Measurements from ENCODE around the gene ZIC4.

The ZIC4 gene

DNA sequence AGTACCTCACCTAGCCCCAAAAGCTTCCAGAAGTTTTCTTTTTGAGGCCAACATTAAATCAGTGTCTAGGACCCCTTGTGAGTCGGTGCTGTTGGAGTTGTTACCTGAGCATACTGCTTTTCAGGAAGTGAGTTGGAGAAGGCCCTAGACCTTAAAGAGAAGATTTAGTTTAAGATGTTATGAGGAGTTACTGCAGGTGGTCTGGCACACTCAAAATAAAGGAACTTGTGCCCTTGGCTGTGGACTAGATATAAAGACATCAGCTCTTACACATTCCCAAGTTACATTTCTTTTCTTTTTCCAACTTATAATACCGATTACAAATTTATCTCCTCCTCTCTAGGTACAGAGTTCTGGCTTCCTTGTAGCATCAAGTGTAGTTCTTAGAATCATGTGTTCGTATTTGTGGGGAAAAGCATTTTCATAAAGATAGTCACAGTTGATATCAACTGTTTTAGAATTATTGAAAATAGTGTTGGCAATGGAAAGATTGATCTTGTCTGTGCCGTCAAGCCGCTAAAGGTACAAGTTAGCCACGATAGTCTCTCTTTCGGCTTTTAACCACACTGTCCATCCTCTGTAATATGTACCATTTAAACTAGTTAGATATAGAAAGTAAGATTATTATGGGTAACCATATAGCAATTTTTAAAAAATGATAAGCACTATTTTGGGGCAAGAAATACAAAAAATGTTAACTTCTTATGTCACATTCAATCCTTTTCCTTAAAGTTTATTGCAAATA lies 11.4 kb upstream of the ZIC4 start:
- DNase-seq = no peak

DNA sequence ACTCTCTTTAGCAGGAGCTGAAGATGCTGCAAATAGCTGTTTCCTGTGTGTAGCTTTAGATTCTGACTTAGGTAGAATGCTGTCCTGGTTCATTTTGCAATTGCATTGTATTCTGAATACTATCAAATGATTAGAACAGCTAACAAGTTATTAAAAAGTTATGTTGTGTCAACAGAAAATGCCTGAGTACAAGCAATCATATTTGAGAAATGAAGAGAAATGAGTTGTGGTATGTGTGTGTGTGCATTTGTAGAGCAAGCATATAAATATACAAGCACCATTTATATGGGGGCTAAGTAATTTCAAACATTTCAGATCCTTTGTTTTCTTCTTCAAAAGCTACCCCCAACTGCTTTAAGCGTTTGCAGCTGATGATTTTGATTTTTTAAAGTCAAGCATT lies 10.6 kb upstream of the ZIC4 start:
- no peak for DNase-seq

DNA sequence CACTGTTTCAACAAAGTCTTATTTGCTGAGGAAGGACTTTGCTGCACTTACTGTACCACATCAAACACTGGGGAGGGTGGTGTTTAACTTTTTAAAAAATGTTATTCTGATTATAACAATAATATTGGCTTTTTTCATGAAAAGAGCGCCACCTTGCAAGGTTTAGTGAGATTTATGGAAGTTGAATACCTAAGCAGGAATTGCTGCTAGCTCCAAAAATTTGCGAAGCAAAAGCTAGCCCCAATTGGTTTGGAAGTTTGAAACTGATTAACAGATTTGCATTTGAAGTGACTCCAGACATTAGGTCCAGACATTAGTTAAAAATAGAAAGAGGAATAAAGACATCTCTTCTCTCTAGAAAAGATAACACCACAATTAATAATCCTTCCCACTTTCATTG lies 9.5 kb upstream of the ZIC4 start:
- DNase-seq = no peak

DNA sequence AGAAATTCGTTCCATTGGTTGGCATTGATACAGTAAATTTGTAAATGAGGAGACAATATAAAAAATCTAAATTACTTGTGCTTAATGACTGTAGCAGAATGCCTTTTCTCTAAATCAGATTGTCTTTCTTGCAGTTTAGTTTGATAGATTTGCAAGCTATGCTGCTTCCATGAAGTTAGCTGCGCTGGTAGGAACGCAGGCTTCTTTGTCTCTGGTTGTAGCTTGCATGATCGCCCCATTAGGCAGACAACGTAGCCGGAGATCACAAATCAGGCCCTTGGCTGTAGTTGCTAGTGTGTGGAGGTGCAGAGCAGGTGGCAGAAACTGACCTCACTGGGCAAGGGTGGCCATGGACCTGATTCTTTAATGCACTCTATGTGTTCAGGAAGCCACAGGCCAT lies 8.9 kb upstream of the ZIC4 start:
- DNase-seq = no peak

DNA sequence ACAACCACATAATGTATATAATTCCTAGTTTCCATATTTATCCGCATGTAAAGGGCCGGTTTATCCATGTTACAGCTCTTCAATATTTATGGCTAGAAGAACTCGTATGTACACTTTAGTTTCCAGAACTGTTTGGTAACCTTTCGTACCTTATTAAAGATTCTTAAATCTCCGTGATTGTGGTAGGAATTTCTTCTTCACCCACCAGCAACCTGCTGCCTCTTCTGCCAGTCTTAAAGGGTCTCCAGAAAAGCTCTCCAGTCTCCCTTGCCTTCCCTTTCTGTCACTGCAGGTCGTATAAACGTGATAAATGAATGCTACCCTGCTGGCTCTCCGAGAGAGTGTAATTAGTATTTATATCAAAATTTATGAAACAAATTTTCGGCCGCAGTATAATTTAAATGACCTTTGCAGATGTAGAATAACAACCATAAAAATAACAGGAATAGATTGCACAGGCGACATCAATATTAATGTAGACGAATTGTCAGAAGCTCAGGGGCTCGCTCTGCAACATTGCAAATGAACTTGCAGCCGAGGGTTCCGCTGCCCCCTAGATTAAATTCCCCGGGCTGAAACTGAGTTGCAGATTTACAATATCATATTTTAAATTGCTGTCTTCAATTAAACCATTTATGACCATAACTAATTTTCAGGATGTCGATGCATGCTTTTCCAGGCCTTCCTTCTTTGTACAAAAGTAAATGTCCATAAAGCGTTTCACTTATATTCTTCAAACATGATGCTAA lies 8.2 kb upstream of the ZIC4 start:
- no peak for DNase-seq

DNA sequence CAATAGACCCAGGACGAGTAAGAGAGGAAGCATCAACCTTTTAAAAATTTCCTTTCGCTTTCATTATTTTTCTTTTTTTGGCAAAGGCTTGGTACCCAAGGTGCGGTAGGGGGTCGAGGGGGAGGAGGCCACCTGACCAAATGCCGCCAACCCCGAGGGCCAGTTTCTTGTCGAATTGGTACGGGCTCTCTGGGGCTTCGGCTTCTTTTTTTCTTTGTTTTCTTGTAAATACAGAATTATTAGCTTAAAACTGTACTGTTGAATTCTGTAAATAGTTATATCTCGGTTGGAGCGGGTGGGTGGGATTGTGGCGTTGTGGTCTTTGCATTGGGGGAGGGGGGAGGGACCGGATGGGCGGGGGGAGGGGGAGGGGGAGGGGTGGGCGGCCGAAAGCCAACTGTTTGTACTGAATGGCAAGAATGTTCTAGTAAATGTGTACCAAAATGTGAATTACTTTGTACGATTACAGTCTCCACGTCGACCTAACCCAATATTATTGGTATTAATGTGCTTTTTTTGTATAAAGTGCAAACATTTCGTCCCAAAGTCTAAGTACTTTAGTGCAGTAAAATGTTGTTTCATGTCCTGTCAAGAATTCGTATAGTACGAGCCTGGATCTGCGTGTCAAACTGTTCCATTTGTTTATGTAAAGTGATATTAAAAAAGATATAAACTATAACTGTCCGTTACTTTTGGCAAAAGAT lies 7.5 kb upstream of the ZIC4 start:
- no peak for DNase-seq

DNA sequence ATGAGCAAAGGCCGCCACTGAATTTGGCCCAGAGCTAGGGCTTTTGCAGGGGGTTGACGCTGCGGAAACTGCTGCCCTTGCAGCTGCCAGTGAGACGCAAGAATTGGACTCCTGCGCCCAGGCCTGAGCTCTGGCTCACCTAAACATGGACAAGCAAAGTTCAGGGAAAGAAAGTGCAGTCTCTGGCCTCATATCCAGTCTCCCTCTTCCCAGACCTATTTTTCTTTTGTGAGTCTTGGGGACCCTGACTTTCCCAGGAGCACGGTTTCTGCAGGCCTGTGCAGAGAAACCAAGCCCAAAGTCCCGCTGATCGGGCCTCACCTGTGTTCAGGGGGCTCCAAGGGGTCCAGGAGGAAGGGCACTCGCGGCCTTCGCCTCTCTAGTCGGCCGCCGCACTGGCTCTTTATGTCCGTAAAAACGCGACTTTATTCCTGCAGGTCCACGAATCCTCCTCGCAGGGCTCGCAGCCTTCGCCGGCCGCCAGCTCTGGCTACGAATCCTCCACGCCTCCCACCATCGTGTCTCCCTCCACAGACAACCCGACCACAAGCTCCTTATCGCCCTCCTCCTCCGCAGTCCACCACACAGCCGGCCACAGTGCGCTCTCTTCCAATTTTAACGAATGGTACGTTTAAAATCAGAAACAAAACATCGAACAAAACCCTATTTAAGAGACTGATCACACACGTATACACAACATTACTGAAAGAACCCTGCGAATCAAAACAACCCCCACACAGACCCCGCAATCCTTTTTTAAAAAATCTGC lies 6.8 kb upstream of the ZIC4 start:
- no peak for DNase-seq

DNA sequence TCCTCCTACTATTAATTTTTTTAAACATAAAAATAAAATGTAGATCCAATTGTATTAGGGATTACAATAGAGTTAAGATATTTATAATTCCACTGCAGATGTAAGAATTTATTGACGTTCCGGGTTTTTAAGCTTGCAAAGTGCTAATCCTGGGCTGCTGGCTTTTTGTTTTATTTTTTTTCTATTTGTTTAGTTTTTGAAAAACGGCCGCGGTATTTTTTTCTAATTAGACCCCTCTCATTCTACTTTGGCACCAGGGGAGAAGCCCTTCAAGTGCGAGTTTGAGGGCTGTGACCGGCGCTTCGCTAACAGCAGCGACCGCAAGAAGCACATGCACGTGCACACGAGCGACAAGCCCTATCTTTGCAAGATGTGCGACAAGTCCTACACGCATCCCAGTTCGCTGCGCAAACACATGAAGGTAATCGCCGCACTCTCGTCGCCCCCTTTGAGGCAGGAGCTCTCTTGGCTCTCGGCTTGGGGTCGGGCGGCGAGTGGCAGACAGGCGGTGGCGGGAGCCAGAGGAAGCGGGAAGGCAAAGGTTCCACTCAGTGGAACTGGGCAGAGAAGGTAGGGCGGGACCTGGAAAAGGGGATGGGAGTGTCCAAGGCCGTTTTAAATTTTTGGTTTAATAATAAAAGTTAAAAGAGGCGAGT lies 6.0 kb upstream of the ZIC4 start:
- DNase-seq = no peak

DNA sequence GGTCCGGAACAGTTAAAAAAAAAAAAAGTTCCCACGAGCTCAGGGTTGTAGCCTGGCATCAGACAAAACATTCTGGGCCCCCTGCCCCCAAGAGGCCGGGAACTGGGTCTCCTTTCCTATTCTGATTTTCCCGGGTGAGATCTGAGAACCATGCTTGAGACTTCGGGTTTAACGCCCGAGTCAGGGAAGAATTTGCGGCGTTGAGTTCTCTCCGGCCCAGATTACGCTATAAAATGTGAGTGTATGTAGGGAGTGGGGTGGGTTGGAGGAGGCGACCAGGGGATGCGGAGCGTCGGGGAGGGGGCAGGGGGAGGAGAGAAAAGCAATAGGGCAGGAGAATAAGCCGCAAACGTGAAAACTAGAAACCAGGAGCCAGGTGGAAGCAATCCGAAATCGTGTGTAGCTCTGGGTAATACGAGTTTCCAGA lies 5.5 kb upstream of the ZIC4 start:
- DNase-seq = no peak

DNA sequence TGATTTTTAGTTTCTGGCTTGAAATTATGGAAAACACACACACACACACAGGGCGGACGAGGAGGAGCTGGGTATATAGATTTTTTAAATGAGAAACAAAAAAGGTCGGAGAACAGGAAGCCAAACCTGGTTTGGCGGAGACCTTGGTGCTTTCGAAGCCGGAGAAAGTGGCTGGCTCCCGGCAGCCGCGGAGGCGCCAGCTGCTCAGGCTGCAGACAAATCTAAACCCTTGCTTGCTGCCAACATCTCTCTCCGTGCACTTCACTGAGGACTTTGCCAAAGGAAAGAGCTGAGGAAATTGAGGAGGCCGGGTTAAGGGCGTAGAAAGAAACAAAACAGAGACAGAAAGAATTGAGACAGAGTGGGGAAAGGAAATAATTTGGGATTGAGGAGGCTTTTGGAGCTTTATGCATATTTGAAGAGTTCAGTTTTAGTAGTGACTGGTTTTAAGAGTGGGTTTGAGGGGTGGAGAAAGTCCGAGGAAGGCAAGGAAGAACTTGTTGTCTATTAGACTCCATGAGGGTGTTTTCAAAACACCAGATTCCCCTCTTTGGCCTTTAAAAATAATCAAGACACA lies 5.0 kb upstream of the ZIC4 start:
- no peak for DNase-seq

DNA sequence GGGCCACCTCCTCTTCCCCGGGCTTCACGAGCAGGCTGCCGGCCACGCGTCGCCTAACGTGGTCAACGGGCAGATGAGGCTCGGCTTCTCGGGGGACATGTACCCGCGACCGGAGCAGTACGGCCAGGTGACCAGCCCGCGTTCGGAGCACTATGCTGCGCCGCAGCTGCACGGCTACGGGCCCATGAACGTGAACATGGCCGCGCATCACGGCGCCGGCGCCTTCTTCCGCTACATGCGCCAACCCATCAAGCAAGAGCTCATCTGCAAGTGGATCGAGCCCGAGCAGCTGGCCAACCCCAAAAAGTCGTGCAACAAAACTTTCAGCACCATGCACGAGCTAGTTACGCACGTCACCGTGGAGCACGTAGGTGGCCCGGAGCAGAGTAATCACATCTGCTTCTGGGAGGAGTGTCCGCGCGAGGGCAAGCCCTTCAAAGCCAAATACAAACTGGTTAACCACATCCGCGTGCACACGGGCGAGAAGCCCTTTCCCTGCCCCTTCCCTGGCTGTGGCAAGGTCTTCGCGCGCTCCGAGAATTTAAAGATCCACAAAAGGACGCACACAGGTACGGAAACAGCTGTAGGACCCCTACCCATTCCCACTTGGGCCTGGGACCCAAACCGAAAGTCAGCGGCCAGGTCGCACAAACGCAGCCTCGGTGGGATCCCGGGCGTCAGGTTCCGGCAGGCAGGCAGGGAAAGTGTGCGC lies 4.3 kb upstream of the ZIC4 start:
- DNase-seq = no peak

DNA sequence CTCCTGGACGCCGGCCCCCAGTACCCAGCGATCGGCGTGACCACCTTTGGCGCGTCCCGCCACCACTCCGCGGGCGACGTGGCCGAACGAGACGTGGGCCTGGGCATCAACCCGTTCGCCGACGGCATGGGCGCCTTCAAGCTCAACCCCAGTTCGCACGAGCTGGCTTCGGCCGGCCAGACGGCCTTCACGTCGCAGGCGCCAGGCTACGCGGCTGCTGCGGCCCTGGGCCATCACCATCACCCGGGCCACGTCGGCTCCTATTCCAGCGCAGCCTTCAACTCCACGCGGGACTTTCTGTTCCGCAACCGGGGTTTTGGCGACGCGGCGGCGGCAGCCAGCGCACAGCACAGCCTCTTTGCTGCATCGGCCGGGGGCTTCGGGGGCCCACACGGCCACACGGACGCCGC lies 3.8 kb upstream of the ZIC4 start:
- no peak for DNase-seq

DNA sequence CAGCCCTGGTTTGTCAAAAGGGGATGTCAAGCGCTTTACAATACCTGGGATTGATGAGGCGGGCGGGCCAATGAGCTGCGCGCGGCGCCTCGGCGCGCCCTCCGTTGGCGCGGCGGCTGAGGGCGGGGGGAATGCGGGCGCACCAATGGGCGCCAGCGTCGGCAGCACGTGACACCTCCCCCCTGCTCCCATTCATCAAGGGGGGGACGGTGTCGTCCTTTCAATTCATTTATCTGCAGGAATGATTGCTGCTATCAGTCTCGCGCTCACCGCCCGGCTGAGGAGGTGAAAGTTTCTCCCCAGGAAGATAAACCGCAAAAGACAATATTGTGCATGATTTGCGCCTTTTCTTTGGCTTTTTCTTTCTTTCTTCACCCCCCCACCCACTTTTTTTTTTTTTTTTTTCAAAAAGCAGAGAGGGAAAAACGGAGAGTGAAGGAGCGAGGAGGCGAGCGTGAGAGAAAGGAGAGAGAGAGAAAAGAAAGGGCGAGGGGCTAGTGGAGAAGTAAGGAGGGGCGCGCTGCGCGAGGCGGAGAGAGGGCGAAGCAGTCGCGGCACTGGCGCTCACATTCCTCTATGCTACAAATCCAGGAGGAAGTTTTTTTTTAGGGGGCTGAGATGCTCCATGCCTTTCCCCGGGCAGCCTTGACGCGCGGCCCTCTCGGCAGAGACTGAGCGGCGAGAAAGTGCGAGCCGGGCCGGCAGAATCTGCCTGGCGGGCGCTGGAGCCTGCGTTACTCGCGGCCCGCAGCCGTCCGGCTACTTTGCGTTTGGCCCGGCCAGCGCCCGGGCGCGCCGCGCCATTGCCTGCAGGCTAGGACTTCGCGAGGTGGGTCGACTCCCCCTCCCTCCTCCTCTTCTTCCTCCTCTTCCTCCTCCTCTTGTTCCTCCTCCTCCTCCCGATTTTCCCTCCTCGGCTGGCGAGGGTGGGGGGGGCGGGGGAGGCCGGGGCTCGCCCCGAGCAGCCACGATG lies 3.1 kb upstream of the ZIC4 start, which contains the start of gene ZIC1:
ZIC1 (plus strand) TSS at position 223 of the 973 bp plus-strand sequence; CDS start at position 971, 748 bp downstream.
- DNase-seq = no peak

DNA sequence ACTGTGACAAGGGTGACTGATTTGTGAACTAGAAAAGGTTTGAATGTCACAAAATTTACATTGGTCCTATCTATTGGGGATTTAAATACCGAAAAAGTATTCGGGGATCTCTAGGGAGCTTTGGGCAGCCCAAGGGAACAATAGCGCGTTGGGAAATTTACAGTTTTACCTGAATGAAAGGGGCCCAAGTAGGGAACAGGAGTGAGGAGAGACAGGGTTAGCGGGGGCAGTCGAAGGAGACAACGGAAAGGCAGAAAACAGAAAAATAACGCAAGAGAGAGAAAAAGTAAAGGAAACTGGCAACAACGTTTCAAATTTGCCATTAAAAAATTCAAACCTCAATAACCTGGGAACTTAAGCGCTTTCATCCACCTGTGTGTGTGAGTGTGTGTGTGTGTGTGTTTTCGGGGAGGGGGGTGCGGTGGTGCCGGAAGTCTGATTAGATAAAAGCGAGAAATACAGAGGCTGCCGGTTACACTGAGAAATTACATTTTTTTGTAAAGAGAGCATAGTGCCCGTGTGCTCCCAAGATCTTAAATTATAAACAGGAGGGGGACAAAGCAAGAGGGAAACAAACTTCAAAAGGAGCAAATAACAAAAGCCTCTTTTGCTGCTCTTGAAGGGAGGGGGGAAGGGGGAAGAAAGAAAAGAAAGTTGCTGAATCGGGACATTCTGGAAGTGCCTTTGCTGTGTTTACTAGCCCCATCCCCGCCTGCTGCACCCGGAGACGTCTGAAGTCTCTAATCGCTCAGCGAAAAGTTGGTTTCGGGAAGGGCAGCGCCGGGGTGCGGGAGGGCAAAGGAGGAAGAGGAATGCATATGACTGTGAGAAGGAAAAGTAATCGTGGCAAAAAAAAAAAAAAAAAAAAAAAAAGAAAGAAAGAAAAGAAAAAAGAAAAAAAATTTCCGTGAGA lies 2.1 kb upstream of the ZIC4 start:
- DNase-seq = no peak

DNA sequence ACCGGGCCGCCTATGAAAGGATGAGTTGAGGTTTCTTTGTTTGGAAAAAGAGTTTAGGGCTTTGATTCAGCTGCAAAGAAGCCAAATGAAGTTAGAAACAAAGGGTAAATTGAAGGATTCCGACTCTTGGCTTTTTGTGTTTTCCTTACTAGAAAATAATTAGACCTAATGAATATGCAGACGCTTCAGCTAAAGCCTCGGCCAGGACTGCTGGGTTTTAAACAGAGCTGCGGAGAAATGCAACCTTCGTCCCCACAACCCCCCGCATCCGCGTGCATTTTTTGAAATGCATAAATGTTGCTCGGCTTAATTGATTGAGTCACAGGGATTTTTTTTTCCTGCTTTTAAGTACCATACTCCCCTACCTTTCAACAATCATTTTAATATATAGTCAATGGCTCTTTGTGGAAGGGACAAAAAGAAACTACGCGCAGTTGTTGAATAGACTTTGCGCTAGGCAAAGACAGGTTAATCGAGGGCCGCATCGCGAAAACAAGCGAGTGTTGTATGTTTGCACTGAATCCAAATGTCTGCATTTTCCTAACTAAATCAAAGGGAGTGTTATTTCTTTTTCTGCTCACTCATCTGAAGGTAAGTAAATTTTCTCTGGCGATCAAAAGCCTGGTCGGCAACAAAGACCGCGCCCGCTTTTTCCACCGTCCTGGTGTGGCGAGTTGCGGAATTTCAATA lies 1.3 kb upstream of the ZIC4 start:
- no peak for DNase-seq

DNA sequence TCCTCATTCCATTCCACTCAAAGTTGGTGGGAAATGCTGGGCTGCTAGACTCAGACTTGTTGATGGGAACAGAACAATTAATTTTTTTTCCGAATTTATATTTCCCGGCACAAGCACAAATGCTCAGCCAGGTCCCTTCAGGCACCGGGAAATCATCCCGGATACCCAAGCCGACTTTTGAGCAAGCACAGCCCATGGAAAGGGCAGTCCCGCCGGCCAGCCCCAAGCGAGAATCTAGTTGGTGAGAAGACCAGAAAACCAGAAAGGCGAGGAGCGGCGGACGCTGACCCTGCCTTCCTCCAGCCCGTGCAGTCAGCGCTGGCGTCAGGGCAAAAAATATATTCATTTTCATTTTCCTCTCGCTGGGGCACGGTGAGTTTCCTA lies 763 bp upstream of the ZIC4 start:
- no peak for DNase-seq

DNA sequence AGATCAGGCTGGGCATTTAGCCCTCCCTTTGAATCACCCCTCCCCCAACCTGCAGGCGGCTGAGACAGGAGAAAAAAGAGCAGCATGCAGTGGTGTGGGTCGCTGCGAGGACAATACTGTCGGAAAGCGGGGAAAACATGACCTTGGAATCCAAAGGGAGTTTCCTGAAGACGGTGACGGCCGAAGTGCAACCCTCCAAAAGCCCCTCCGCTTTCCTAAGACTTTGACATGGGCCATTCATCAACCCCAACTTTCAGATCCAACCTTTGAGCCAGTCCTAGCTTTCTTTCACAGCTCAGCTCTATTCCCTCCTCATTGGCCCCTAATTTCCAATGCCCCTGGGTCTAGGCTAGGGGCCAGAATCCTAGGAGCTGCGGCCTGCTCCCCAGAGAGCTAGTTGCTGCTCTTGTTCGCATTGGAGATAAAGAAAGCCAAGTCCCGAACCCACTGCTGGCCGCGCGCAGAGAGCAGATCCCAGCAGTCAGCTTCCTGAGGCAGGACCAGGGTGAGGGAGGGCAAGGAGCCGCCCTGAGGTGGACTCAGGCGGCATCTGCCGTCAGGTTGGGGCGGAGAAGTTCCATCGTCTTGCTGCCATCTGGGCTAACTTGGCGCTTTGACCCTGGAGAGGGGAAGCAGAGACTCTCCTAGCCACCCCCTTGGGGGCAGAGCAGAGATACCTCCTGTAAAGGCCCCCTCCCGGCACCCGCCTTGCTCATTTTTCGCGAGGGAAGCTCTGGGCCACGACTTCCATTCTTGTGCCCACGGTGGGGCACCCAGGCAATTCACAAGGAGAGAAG lies 914 bp downstream of the ZIC4 start:
- DNase-seq = no peak

DNA sequence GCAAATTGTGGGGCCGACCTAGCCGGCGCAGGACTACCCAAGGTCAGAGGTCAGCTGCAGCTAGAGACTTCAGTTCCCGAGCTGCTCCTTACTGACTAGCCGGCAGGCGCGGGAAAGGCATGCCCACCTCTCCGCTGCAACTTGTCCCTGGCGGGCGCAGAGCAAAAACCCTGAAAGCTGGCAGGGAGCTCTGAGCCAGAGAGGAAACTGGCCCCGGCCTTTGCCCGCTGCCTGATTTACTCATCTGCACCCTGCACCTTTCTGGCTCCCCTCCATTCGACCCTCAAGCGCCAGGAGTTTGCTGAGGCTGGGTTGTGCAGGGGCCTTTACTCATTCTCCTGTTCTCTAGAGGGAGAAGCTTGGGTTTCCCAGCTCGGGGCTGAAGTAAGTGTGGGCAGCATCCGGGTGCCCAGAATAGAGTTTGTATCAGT lies 1.5 kb downstream of the ZIC4 start:
- no peak for DNase-seq

All from activated naive CD4-positive, alpha-beta T cell treated with Interleukin-2 at 50 U/mL for 16 hours (primary cell).